Measurements from ENCODE around the gene ALAS1.

DNA sequence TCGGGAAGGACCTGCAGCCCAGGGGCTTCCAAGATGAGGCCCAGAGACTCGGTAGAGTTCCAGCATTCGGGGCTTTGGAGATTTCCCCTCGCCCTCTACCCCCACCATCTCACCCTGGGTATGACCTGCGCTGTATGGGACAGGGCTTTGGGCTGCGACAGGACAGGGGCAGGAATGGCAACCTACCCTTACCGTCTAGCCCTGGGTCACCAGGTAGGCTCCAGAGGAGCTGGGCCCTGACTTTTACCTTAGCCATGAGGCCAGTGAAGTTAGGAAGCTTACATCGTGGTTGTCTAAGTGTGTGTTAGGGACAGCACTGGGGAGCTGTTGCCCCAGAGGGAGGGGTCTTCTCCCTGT is 48.3 kb downstream of the ALAS1 start:
- no peak for TF ChIP-seq POLR2AphosphoS5 (IDR thresholded peaks at IDR 0.05)
- TF ChIP-seq, protein P1, sequence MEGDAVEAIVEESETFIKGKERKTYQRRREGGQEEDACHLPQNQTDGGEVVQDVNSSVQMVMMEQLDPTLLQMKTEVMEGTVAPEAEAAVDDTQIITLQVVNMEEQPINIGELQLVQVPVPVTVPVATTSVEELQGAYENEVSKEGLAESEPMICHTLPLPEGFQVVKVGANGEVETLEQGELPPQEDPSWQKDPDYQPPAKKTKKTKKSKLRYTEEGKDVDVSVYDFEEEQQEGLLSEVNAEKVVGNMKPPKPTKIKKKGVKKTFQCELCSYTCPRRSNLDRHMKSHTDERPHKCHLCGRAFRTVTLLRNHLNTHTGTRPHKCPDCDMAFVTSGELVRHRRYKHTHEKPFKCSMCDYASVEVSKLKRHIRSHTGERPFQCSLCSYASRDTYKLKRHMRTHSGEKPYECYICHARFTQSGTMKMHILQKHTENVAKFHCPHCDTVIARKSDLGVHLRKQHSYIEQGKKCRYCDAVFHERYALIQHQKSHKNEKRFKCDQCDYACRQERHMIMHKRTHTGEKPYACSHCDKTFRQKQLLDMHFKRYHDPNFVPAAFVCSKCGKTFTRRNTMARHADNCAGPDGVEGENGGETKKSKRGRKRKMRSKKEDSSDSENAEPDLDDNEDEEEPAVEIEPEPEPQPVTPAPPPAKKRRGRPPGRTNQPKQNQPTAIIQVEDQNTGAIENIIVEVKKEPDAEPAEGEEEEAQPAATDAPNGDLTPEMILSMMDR (IDR thresholded peaks at IDR 0.05), result no peak
- TF ChIP-seq POLR2A (IDR thresholded peaks at IDR 0.05), result no peak
